NCI-H69 (cell line): ENCODE data around the gene SHISA8.
A peak's percentile ranks its signal among the peaks of the same experiment; 100 is the strongest.

ENCODE experiments used
- DNase-seq: peaks from one replicate; lab custom pipeline; 2025; lab: John Stamatoyannopoulos, UW

The SHISA8 gene

DNA sequence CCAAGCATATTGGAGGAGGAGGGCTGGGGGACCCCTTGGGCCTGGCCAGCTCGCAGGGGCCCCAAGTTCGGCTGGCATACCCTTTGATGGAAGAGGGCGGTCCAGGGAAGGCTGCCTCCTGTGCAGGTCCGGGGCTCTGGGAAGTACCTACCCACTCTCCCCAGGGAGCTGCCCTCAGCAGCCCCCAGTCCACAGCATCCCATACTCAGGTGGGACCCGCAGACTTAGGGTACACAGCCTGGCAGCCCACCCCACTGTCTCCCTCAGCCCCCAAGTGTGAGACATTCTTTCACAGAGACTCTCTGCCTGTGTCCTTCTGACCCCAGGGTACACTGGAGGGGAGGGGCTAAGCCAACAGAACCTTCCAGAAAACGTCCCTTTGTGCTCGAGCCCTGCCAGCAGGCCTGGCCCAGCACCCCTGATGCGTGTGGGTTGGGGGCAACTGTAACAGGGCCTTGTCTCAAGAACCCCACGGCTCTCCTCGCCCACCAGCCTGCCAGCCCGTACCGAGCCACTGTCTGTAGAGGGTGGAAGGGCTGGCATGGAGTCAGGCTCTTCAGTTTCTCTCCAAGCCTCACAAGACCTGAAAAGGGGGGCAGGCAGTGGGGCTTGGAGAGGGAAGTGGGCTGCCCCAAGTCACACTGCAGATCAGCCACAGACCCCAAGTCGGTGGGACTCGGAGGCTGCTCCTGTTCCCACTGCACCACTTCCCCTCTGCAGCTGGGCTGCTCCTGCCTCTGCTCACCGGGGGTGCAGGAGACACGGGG is 18.7 kb upstream of the SHISA8 start:
- no peak for DNase-seq

DNA sequence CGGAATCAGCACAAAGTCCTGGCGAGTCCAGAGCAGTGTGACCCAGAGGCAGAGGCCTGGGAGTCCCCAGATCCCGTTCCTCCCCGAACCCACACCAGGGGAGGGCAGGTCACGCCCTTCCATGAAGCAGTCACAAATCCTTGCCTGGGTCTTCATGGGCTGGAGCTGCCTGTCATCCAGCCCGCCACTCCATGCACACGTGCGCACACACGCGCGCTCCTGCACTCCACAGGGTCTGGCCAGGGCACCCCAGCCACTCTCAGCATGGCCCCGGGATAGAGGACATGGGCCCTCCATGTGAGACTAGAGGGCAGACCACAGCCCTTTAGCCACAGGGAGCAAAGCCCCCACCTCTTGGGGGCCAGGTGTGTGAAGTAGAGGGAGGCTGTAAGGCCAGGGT is 17.5 kb upstream of the SHISA8 start:
- no peak for DNase-seq

DNA sequence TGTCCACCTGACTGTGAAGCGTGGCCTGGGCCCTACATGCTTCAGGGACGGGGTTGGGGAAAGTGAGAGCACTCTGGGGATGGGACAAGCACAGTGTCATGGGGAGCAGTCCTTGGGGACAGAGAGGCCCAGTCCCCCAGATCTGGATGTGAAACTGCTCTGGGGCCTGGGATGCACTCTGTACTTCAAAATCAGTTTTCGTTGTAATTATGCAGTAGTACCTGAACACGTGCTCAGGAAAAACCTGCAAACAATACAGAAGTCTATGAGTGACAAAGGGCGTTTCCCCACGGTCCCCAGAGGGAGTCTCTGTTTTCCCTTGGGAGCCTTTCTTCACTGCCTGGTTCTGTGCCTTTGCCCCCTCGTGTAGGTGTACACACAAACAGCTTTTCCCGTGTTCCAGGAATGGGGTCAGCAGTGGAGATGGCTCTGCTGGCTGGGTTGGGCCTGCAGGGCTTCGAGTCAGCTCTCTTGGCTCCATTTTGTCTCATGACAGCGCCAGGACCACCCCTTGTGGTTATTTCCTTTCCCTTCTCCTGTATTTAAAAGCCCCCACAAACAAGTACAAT is 16.9 kb upstream of the SHISA8 start:
- DNase-seq, result peak; percentile 61

DNA sequence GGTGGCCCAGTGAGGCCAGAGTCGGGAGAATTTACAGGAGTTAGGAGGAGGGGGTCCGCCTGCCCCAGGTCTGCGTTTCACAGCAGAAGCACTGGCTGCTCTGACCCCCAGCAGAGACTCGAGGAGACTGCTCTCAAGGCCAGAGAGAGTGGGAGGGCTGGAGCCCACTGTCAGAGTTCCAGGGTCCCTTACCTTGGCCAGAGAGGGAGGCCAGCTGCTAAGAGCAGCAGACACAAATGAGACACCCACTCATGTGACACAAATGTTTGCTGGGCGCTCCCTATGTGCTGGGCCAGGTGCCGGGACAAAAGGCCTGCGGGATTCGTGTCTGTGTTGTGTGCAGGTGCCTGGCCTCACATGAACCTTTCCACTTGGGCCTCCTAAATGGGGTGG is 14.5 kb upstream of the SHISA8 start:
- peak; percentile 74 for DNase-seq

DNA sequence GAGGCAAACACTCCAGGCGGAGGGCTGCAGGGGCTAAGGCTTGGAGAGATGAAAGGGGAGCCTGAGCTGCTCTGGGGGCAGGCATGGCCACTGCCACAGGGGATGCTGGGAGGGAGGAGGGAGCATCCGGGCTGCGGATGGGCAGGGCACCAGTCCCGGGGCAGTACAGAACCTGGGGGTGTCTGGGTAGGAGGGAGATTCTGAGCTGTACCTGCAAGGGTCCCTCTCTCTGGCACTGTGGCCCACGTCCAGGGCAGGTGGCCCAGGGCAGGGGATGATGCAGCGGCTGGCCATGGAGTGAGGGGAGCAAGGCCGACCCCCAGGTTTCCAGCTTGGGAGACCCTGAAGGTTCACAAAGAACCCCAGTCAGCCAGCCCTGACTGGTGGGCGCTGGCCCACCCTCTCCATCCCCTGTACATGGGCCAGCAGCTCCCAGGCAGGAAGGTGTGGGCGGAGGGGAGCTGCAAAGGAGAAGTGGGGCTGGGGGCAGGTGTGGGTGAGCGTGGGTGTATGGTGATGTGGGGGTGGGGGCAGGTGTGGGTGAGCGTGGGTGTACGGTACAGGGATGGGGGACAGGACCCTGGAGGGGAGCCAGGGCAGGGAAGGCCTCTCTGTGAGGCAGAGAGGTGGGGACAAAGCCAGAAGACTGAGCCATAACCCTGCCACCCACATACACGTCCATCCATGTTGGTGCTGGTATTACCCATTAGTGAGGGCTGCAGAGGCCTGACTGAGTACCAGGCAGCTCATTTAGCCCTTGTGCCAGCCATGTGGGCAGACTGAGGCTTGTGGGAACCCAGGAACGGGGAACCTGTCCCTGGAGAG is 13.9 kb upstream of the SHISA8 start:
- DNase-seq, result peak; percentile 61

DNA sequence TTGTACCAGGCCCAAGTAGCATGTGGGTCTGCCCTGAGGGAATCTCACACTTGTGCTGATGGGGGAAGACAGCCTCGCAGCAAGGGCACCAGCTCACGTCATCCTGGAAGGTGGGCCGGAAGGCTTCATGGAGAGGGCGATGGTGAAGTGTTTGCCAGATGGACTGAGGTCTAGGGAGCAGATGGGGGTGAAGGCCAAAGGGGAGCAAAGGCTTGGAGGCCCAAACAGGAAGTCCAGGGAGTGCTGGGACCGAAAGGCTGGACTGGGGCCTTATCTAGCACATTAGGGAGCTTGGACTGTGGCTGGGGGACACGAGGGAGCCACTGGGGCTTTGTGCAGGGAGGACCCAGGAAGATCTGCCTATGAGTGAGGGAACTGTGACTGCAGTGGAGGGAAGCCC is 12.9 kb upstream of the SHISA8 start:
- DNase-seq, result no peak

DNA sequence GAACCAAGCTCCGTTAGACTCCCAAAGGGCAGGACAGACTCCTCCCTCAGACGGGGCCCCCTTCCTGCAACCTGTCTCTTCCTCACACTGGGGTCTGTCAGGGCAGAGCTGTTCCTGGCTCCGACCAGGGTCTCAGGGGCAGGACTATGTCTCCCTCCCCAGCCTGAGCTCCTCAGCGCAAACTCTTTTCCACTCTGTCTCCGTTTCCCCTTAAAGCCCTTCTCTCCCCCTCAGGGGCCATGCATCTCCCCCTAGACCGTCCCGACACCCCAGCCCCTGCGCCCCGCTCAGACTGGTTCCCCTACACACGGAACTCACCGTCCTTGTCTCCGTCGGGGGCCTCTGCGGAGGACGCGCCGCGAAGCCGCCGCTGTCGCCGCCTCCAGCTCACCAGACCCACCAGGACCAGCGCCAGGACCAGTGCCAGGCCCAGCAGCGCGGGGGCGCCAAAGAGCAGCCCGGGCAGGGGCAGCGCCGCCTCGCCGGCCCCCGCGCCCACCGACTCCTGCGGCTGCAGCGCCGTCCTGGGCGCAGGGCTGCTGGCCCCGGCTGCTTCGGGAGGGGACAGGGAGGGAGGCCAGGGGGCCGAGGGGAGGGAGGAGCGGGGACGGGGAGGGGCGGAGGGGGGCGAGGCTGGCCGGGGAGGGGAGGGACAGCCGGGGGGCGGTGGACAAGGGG is 11.0 kb upstream of the SHISA8 start:
- peak; percentile 85 for DNase-seq

DNA sequence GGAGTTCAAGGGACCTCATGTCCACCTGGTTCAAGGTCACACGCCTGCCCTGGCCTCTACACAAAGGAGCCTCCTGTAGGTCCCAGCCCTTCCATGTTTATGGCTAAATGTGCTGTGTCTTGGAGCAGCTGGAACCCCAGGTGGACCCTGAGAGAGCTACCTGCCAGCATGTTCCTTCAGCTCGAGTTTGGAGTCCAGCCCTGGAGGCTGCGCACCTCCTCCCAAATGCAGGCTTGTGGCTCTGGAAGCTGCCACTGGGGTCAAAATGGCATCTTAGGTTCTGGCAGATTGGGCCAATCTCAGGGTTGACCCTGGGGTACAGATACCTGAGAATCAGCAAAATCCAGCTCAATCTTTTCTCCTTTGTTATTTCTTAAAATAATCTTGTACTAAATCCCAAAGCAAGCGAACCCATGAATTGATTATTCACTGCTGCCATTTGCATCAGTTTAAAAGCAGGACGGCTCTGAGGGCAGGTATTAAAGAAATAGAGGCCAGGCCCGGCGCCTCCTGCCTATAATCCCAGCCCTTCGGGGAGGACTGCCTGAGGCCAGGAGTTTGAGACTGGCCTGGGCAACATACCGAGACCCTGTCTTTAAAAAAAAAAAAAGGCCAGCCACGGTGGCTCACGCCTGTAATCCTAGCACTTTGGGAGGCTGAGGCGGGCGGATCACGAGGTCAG is 8.9 kb upstream of the SHISA8 start:
- DNase-seq, result no peak

DNA sequence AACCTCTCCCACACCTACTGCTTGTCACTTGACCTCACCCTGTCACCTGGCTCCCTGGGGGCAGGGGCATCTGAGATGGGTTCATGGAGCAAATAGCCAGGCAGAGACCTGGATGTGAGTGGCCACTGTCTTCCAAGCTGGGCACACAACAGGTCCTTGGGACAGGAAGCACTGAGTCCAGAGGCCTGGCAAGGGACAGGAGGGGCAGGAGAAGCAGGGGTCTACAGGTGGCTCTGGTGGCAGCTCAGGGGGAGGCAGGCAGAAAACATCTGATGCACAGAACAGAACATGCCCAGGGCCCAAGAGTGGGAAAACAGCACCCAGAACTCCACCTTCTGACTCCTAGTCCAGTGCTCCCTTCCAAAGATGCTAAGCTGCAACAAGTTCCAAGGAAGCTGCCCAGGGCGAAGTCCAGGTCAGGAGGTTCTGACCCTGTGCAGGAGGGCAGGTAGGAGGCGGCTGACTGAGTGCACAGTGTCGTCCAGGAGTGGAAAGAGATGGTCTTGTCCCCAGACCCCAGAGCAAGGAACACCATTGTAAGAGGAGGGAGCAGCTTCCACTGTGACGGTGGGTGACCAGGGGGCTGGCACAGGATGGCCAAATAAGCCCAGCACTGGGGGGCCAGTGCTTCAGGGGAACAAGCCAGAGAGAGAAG is 8.2 kb upstream of the SHISA8 start:
- DNase-seq, result no peak

DNA sequence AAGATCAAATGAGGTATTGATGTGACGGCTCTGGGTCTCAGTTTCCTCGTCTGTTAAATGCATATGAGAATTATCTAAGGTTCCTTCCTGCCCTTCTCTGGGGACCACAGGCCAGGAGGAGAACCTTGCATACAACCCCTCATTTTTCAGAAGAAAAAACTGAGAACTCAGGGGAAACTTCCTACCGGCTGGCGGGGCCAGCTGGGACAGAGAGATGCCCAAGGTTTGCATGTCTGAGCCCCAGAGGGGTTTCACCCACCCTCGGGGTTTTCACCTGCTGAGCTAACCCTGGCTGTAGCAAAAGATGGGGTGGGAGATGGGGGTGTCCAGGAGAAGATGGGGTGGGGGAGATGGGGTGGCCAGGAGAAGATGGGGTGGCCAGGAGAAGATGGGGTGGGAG is 7.5 kb upstream of the SHISA8 start:
- DNase-seq, result no peak

DNA sequence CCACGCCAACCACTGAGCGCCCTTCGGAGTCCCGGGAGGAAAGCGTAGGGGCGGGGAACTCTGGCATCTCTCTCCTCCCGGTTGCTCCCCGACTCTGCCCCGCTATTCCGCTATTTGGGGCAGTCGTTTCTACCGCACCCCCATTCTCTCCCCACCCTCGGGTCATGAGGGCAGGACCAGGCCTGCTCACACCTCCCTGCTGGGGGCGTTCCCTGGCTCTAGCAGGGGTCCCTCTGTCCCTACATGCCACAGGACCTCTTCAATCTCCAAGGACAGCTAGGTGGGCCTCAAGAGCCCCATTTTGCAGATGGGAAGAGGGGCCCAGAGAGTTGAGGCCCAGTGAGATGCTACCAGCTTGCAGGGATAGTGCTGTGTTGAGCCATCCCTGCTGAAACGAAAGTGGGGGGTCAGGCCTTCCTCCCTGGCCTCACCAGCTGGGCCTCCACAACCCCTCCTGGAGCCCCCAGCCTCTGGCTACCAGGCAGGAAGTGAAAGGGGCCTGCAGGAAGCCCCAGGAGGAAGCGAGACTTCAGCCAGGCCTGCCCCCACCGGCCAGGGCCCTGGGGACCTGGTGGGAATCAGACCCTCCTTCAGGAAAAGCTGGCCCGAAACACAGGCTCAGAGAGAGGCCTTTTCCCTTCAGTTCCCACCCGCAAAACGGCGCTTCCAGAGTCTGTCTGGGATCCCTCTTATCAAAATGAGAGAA is 5.5 kb upstream of the SHISA8 start:
- no peak for DNase-seq

DNA sequence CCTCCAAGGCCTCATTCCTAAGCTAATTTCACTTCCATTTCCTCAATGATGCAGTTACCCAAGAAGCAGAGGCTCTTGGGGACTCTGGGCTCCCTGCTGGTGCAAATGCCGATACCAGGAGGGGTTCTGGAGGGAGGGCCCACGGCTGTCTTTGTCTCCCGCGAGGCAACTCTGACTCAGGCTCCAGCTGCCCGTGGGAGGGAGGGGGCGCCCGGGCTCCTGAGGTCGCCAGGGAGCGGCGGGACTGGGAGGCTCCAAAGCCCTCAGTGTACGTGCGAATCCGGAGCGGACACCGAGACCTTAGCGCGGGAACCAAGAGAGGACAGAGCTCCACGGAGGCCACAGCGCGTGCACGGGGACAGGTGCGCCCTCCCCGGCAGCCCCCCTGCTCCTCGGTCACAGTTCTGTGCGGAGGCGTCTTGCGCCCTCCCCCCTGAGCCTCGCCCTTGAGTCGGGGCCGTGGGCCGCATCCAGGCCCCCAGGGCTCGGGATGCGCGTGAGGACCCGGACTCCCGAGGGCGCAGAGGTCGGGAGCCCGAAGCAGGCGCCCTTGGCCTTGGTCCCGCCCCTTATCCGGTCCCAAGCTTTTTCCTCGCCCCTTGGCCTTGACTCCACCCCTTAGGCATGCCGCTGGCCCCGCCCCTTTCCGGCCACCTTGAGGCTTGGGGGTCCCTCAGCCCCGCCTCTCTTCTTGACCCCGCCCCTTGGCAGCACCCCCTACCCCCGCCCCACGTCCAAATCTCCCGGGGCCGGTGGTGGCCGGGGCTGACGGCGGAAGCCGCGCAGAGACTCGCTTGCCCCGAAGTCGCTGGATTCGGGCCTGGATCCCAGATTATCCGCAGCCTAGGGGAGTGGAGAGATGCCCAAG is 4.7 kb upstream of the SHISA8 start:
- DNase-seq, result peak; percentile 34

DNA sequence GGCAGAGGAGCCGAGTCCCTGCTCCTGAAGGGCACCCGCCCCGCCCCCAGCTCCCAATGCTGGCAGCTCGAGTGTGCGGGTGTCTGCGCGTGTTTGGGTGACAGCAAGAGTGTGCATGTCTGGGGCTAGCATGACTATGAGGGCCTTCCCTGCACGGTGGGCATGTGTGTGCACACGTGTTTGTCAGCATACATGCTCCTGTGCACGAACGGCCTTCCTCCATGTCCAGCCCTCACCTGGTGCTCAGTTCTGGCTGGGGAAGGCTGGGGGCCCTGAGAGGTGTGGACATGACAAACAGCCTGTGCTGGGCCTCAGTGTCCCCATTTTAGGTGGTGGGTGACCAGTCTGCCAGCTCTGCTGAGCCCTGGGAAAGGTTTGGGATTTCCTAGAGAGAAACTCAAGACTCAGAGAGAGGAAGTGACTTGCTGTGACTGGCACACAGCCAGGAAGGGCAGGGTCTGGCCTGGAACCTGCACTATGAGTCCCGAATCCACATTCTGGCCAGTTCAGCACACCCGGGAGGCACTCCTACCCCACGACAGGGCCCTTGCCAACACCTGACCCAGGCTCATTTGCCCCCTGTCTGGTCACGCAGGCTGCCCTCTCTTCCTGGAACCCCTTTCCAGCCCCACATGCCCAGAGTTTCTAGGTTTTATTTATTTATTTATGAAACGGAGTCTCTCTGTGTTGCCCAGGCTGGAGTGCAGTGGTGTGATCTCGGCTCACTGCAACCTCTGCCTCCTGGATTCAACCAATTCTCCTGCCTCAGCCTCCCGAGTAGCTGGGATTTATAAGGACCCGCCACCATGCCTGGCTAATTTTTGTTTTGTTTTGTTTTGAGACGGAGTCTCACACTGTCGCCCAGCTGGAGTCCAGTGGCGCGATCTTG is 3.3 kb upstream of the SHISA8 start:
- peak; percentile 86 for DNase-seq

DNA sequence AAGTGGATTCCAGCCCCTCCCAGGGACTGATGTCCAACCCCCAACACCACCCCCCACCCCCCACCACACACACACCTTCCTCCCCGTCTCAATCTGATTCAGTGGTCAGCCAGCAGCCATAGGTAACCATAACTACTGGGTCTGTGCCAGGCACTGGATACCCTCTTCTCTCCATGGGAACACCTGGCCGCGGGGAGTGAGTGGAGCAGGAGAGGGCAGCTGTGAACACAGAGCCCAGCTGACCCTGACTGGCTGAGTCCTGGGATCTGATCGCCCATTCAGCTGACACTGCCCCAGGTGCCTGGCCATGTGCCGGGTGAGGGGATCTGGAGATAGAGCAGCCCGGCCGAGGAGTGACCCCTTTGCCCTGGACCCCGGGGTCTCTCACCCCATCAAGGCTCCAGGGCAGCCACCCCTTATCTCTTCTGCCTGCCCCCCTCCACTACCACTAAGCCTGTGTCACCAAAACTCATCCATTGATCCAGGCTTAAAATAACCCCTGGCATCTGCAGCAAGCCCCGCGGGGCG is 2.6 kb upstream of the SHISA8 start:
- peak; percentile 79 for DNase-seq

DNA sequence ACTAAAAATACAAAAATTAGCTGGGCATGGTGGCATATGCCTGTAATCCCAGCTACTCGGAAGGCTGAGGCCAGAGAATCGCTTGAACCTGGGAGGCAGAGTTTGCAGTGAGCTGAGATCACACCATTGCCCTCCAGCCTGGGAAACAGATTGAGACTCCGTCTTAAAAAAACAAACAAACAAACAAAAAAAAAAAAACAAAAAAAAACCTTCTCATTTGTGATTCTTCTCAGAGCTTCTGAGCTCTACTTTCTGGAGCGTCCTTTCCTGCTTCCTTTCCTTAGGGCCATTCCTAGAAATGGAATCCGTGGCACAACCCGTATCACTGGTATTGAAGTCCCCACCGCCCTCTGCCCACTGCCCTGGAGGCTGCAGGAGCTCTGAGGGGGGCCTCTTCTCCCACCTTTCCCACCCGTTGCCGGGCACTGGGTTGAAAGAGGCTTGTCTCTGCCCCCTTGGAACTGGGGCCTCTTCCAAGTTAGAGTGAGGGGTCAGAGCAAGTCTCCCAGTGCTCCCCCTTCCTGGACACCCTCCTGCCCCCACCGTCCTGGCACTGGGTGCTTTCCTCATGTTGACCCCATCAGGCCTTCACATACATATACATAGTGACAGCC is 2.0 kb upstream of the SHISA8 start:
- DNase-seq, result no peak

DNA sequence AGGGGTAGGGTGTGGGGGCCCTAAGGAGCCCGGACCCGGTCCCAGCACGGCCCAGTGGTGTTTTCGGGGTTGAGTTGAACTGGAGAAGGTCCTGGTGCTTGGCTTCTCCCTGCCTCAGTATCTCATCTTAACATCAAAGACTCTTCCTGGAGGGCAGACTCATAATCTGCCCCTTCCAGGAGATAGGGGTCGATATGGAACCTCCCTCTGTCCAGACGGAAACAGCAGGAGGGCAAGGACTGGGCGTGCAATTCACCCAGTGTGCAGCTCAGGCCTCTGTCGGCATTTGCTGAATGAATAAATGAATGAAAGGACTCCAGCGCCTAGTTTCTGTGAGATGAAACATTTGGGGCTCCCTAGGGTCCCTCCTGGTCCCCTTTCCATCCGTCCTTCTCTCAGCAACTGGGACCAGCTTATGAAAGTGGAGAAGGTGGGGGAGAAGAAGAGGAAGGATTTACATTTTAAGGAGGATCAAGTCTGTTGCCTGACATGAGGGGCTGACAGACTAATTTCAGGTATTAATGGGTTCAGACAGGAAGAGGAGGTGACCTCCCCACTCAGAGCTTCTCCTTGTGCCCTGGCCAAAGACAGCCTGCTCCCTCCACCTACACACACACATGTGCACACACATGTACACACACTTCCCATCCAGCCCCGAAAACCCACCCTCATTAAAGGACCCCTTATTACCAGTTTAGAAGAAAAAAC is 1.1 kb upstream of the SHISA8 start:
- no peak for DNase-seq

DNA sequence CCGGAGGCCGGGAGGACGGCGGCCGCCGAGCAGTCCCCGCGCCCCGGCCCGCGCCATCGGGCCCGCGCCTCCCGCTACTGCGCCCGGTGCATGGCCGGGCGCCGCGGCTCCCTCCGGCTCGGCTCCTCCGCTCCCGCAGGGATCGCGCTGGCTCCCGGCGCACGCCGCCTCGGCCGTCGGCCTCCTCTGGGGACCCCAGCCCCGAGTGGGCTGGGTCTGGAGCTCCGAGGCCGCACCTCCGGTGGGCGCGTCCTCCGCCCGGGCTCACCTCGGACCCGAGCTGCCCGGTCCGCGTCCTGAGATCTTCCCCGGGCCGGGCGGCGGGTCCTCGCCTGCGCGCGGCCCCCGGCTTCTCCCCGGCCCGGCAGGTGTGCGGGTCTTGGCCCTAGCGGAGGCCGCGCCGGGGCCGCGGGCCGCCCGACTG is 251 bp downstream of the SHISA8 start:
- DNase-seq, result peak; percentile 70
